Hematopoietic multipotent progenitor cell treated with erythropoietin and hydrocortisone succinate and interleukin-3 and kit ligand, for 17 days (in vitro differentiated cells): ENCODE measurements around the gene ZNF534.
A peak's percentile ranks its signal among the peaks of the same experiment; 100 is the strongest.
"Not testable (repeated sequence)": the region's sequence is repeated elsewhere in the genome, so short reads cannot be mapped to it uniquely, and the experiment has no call there.

Source experiments
- DNase-seq: peaks from one replicate; pipeline ENCODE4 v3.0.0-alpha.2; 2015; ENCODE audit warnings: low spot score

Gene ZNF534

GRCh38 chr19:52428937-52429336 is at the start of gene ZNF534:
TSS of gene ZNF534 (plus strand) at chr19:52429148. CDS start at chr19:52431475, 2,327 bp downstream.
- no peak for DNase-seq

- no peak for DNase-seq
Measured at GRCh38 chr19:52391135-52391534, 37.8 kb upstream of the ZNF534 start.

GRCh38 chr19:52397310-52398080 is 31.5 kb upstream of the ZNF534 start, which contains the start of gene ZNF528:
TSS of gene ZNF528 (plus strand) at chr19:52397849. CDS start at chr19:52402014, 4,165 bp downstream.
- DNase-seq, result peak; percentile 15

- no peak for DNase-seq
Measured at GRCh38 chr19:52398081-52398441, 30.9 kb upstream of the ZNF534 start.

- DNase-seq, result no peak
Measured at GRCh38 chr19:52410276-52410675, 18.7 kb upstream of the ZNF534 start.

- DNase-seq, result no peak
Measured at GRCh38 chr19:52415711-52416110, 13.2 kb upstream of the ZNF534 start.

- no peak for DNase-seq
Measured at GRCh38 chr19:52442179-52442578, 13.2 kb downstream of the ZNF534 start.

GRCh38 chr19:52444506-52444905 is 15.6 kb downstream of the ZNF534 start:
- DNase-seq, result no peak

GRCh38 chr19:52451241-52451640 is 22.3 kb downstream of the ZNF534 start:
- no peak for DNase-seq

GRCh38 chr19:52453324-52454094 is 24.6 kb downstream of the ZNF534 start, which contains the start of gene ZNF578:
TSS of gene ZNF578 (plus strand) at chr19:52453553. CDS start at chr19:52501846, 48,293 bp downstream.
- no peak for DNase-seq

GRCh38 chr19:52464798-52465470 is 36.0 kb downstream of the ZNF534 start:
- no peak for DNase-seq

GRCh38 chr19:52473655-52474350 is 44.9 kb downstream of the ZNF534 start:
- DNase-seq, result no peak

GRCh38 chr19:52474351-52475127 is 45.6 kb downstream of the ZNF534 start:
- DNase-seq, result no peak

- not testable (repeated sequence) for DNase-seq
Measured at GRCh38 chr19:52484111-52484743, 55.3 kb downstream of the ZNF534 start.

GRCh38 chr19:52485064-52485463 is 56.1 kb downstream of the ZNF534 start:
- DNase-seq, result not testable (repeated sequence)

GRCh38 chr19:52485561-52486240 is 56.8 kb downstream of the ZNF534 start:
- DNase-seq, result not testable (repeated sequence)

- DNase-seq, result no peak
Measured at GRCh38 chr19:52492201-52492993, 63.4 kb downstream of the ZNF534 start.

GRCh38 chr19:52492994-52493470 is 64.1 kb downstream of the ZNF534 start:
- no peak for DNase-seq

- no peak for DNase-seq
Measured at GRCh38 chr19:52494518-52494917, 65.6 kb downstream of the ZNF534 start.
